GM10847 (cell line): ENCODE measurements around the gene ZNF202.

Experiments
- POLR2A ChIP-seq: IDR thresholded peaks from 2 replicates; pipeline ENCODE4 v1.6.1; 2011; ENCODE audit not compliant: insufficient read length; ENCODE audit errors: extremely low read depth

The ZNF202 gene

GRCh38 chr11:123741159-123742030 is at the start of gene ZNF202:
TSS of gene ZNF202 (minus strand) at chr11:123741660. CDS start at chr11:123730888, 10,772 bp downstream.
- peak; percentile 57 for TF ChIP-seq POLR2A

- no peak for TF ChIP-seq POLR2A
Observed at GRCh38 chr11:123783536-123783935, 42.1 kb upstream of the ZNF202 start.

GRCh38 chr11:123778511-123778910 is 37.1 kb upstream of the ZNF202 start:
- no peak for TF ChIP-seq POLR2A

GRCh38 chr11:123775715-123776549 is 34.5 kb upstream of the ZNF202 start:
- no peak for TF ChIP-seq POLR2A

- no peak for TF ChIP-seq POLR2A
Observed at GRCh38 chr11:123775289-123775688, 33.8 kb upstream of the ZNF202 start.

- no peak for TF ChIP-seq POLR2A
Observed at GRCh38 chr11:123773959-123774358, 32.5 kb upstream of the ZNF202 start.

GRCh38 chr11:123773026-123773425 is 31.6 kb upstream of the ZNF202 start:
- no peak for TF ChIP-seq POLR2A

- no peak for TF ChIP-seq POLR2A
Observed at GRCh38 chr11:123771664-123772063, 30.2 kb upstream of the ZNF202 start.

- no peak for TF ChIP-seq POLR2A
Observed at GRCh38 chr11:123770712-123771111, 29.3 kb upstream of the ZNF202 start.

- TF ChIP-seq POLR2A: no peak
Observed at GRCh38 chr11:123765601-123766000, 24.1 kb upstream of the ZNF202 start.

GRCh38 chr11:123762422-123762821 is 21.0 kb upstream of the ZNF202 start:
- TF ChIP-seq POLR2A: no peak

GRCh38 chr11:123760894-123761293 is 19.4 kb upstream of the ZNF202 start:
- no peak for TF ChIP-seq POLR2A

- TF ChIP-seq POLR2A: no peak
Observed at GRCh38 chr11:123757976-123758375, 16.5 kb upstream of the ZNF202 start.

GRCh38 chr11:123755813-123756212 is 14.4 kb upstream of the ZNF202 start:
- no peak for TF ChIP-seq POLR2A

GRCh38 chr11:123755344-123755743 is 13.9 kb upstream of the ZNF202 start:
- TF ChIP-seq POLR2A: no peak

- TF ChIP-seq POLR2A: no peak
Observed at GRCh38 chr11:123754101-123754568, 12.7 kb upstream of the ZNF202 start, which contains the start of gene OR6X1. TSS of gene OR6X1 (minus strand) at chr11:123754518. CDS start at chr11:123754518, 0 bp downstream.
